Measurements from ENCODE around the gene HDAC2. TPM values are rescaled to one million over a fixed set of nuclear protein-coding genes. Genes with fewer than 3 reads are reported as not detected.

HDAC2 gene
- total RNA-seq, 2 donors from 2014 or later = 25.6 to 32.4 TPM

Other genes with a start within 250 kb of the HDAC2 start
- gene MARCKS, start 113.8 kb downstream of the HDAC2 start, total RNA-seq = 10 to 100 TPM in 1 of 2 donors, 1 to 10 TPM in 1; 9.8 to 13.5 TPM

Data from right atrium auricular region (tissue), 2 donors.